Ramos (cell line): ENCODE results near the gene HBQ1.
"Not testable (repeated sequence)": the region's sequence is repeated elsewhere in the genome, so short reads cannot be mapped to it uniquely, and the experiment has no call there.

Experiments
- in situ Hi-C: fragments of 300-500 bp; cut with MboI; formaldehyde crosslinking; loops from one replicate; pipeline ENCODE4 v1.14.3; 2022; ENCODE audit warnings: low sequenced_read_pairs; ENCODE audit not compliant: unreplicated experiment

HBQ1 gene

GRCh38 chr16:180101-180675 lies at the start of gene HBQ1:
TSS of gene HBQ1 (plus strand) at chr16:180459. CDS start at chr16:180487, 28 bp downstream.
- in situ Hi-C loops, result no loop called here

GRCh38 chr16:130533-131173 lies 49.6 kb upstream of the HBQ1 start:
- in situ Hi-C loops, result no loop called here

- in situ Hi-C loops, result no loop called here
Observed at GRCh38 chr16:132120-132519, 48.1 kb upstream of the HBQ1 start.

GRCh38 chr16:133716-134115 lies 46.5 kb upstream of the HBQ1 start:
- in situ Hi-C loops, result no loop called here

- in situ Hi-C loops, result no loop called here
Observed at GRCh38 chr16:138049-138417, 42.2 kb upstream of the HBQ1 start.

- in situ Hi-C loops, result no loop called here
Observed at GRCh38 chr16:140175-140857, 39.9 kb upstream of the HBQ1 start.

GRCh38 chr16:142405-142967 lies 37.8 kb upstream of the HBQ1 start:
- in situ Hi-C loops, result no loop called here

GRCh38 chr16:143047-143446 lies 37.2 kb upstream of the HBQ1 start:
- in situ Hi-C loops, result no loop called here

- in situ Hi-C loops, result no loop called here
Observed at GRCh38 chr16:143456-143855, 36.8 kb upstream of the HBQ1 start.

GRCh38 chr16:144797-145252 lies 35.4 kb upstream of the HBQ1 start:
- in situ Hi-C loops, result no loop called here

- in situ Hi-C loops, result no loop called here
Observed at GRCh38 chr16:146646-147045, 33.6 kb upstream of the HBQ1 start.

GRCh38 chr16:149024-149660 lies 31.1 kb upstream of the HBQ1 start:
- in situ Hi-C loops, result no loop called here

- in situ Hi-C loops, result no loop called here
Observed at GRCh38 chr16:152141-153128, 27.8 kb upstream of the HBQ1 start, which contains the start of gene HBZ. TSS of gene HBZ (plus strand) at chr16:152644. CDS start at chr16:152910, 266 bp downstream.

GRCh38 chr16:153129-153521 lies 27.1 kb upstream of the HBQ1 start:
- in situ Hi-C loops, result not testable (repeated sequence)

GRCh38 chr16:153550-154216 lies 26.6 kb upstream of the HBQ1 start:
- in situ Hi-C loops, result not testable (repeated sequence)

GRCh38 chr16:154217-155030 lies 25.8 kb upstream of the HBQ1 start:
- in situ Hi-C loops, result no loop called here

- in situ Hi-C loops, result no loop called here
Observed at GRCh38 chr16:155031-155398, 25.2 kb upstream of the HBQ1 start.

- in situ Hi-C loops, result no loop called here
Observed at GRCh38 chr16:159136-159849, 21.0 kb upstream of the HBQ1 start.
